Body of pancreas (tissue), 4 donors: Measurements from ENCODE around the gene TRPV3.

Experiments
- POLR2A ChIP-seq, 3 donors: fragments of 450-650 bp; IDR thresholded peaks; one replicate each; pipeline ENCODE4 v1.6.1; 2016; ENCODE audit warnings: antibody characterized with exemption in 3 of 3, mild to moderate bottlenecking in 2 of 3
- TF ChIP-seq, protein P1 (sequence below), 7 experiments: fragments of 450-650 bp in 4 of 7; fragments of 200-600 bp in 3 of 7; sonication (generic) in 3 of 7; IDR thresholded peaks; one replicate each; pipeline ENCODE4 v1.5.1; 2016 to 2019; ENCODE audit warnings: antibody characterized with exemption in 7 of 7

GRCh38 chr17:3593384-3593783 lies 35.8 kb upstream of the TRPV3 start:
- TF ChIP-seq POLR2A (IDR thresholded peaks at IDR 0.05) = no peak
- TF ChIP-seq, protein P1, sequence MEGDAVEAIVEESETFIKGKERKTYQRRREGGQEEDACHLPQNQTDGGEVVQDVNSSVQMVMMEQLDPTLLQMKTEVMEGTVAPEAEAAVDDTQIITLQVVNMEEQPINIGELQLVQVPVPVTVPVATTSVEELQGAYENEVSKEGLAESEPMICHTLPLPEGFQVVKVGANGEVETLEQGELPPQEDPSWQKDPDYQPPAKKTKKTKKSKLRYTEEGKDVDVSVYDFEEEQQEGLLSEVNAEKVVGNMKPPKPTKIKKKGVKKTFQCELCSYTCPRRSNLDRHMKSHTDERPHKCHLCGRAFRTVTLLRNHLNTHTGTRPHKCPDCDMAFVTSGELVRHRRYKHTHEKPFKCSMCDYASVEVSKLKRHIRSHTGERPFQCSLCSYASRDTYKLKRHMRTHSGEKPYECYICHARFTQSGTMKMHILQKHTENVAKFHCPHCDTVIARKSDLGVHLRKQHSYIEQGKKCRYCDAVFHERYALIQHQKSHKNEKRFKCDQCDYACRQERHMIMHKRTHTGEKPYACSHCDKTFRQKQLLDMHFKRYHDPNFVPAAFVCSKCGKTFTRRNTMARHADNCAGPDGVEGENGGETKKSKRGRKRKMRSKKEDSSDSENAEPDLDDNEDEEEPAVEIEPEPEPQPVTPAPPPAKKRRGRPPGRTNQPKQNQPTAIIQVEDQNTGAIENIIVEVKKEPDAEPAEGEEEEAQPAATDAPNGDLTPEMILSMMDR (IDR thresholded peaks at IDR 0.05) = no peak
